ENCODE data around the gene ACSL5.

The ACSL5 gene, protein sequence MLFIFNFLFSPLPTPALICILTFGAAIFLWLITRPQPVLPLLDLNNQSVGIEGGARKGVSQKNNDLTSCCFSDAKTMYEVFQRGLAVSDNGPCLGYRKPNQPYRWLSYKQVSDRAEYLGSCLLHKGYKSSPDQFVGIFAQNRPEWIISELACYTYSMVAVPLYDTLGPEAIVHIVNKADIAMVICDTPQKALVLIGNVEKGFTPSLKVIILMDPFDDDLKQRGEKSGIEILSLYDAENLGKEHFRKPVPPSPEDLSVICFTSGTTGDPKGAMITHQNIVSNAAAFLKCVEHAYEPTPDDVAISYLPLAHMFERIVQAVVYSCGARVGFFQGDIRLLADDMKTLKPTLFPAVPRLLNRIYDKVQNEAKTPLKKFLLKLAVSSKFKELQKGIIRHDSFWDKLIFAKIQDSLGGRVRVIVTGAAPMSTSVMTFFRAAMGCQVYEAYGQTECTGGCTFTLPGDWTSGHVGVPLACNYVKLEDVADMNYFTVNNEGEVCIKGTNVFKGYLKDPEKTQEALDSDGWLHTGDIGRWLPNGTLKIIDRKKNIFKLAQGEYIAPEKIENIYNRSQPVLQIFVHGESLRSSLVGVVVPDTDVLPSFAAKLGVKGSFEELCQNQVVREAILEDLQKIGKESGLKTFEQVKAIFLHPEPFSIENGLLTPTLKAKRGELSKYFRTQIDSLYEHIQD

DNA sequence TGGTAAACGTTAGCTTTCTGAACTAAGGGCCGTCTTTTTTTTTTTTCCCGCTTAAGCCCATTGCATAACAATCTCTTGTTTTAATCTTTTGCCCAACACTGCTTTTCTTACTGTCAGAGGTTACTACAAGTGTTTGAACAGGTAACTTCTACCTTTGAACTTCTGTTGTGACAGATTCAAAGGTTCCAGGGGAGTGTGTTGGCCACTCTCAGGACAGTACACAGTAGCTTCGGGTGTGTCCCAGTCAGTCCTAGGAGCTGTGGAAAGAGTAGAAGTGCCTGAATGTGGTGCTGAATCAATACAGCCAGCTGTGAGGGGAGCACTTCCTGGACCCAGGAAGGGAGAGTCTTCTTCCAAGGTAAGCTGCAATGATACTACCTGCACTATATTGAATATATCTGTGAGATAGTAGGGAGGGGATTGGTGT lies at the start of gene ACSL5:
TSS of gene ACSL5 (plus strand) at position 205 of the 427 bp plus-strand sequence. CDS start 20,831 bp downstream, outside the sequence.
- no peak for DNase-seq

DNA sequence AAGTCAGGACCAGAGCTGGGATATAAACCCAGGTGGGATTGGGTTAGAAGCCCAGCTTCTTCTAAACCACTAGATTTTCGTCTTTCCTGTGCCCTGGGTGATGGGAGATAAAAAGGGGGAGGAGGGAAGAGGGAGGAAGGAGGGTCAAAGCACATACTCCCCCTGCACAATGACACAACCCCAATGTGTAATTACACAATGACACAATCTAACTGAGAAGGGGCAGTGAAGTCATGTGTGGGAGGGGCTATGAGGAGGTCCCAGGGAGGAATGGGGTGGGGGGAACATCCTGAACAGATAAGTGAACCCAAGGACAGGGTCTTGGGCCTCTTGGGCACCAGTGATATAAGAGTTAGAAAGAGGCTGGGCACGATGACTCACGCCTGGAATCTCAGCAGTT lies 46.2 kb upstream of the ACSL5 start:
- no peak for DNase-seq

DNA sequence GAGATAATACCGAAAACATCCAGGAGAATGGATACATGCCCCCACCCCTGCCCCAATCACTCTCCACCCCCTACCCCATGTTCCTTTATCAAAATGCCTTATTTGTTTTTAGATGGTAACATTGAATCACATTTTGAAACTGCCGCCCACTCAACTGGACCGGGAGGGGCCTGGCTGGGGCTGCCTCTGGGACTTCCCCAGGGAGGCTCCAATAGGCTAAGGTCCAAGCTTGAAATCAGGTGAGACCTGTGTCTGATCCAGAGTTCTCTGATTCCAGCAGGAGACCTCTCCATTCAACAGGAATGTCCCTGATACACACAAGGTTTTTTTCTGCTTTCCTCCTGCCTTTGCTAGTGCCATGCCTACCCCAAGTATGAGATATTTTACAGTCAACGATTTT lies 43.8 kb upstream of the ACSL5 start:
- no peak for DNase-seq

DNA sequence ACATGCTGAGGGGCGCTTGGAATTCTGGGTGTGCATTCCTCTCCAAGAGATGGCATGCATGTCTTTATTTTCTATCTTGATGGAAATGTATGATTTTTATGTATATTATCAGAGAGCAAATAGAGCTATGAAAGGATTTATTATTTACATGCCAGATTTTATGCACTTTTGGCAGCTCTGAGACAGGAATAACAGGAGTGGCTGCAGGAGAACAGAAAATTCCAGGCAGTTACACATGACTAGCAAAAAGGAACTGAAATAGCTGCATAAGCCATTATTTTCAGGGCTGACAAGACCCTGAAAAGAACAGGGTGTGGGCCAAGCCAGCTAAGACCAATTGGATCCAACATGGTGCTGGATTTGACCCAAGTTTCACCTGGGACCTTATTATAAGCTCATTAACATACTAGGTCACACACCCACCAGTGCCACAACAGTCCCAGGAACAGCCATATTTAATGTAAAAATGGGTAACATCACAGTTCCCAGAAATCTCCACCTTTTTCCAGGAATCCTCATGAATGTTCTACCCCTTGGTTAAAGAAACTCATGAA lies 43.2 kb upstream of the ACSL5 start:
- no peak for DNase-seq

DNA sequence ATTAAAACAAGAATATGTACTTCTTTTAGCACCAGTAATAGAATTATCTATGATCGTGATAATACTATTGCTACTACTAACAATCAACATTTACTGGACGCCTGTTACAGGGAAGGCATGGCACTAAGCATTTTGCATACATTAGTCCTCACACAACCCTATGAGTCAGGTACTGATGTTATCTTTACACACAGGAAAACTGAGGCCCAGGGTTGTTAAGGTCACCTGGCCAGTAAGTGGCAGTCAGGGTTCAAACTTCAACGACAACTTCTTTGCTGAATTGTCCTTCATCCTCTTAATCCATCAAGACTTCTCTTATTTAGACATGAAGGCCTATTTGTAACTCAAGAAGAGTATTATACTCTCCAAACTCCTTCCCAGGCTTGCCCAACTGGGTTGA lies 41.9 kb upstream of the ACSL5 start:
- DNase-seq: no peak

DNA sequence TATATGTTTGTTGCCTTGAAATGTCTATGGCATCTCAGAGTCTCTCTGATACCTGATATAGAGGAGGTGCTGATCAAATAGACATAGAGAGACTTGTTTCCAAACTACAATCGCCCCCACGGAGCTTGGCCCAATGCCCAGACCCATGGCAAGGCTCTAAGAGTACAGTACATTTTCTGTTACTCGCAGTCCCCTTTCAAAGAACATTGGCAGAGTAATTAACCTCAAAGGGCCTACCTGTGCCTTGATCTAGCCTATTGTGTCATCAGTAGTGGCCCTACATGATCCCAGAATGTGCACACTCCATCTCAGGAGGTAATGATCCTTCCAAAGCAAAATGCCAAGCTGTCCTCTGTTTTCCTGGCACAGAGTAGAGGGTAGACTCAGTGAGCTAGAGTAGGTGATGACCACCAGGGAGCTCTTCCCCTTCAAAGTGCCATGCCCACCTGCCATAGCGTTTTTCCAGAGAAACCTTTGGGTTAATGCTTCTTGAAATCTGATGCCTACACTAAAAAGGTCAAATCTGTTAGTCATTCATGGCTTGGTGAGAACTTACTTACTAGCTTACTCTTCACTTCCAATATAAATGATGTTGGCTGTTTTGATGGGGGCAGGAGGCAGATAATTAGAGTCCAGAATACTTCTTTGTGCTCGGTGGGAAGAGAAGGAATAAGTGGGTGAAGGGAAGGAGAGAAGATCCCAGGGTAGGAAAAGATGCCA lies 41.2 kb upstream of the ACSL5 start:
- DNase-seq: no peak

DNA sequence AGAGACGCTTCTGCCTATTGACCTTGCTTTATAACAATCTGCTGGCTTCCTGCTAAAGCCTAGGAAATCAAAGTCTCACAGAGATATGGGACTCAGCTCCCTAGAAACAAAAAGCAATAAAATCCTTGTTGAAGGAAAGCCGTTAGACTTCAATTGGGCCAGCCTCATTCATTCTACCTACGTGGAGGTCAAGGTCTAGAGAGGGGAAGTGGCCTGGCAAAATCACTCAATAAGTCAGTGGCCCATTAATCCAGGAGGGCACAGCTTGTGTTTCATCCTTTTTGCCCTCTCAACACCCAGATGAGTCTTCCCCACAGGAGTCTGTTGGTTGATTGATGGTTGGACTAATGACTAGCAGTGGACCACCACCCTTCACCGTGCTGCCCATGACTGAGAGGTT lies 40.5 kb upstream of the ACSL5 start:
- no peak for DNase-seq

DNA sequence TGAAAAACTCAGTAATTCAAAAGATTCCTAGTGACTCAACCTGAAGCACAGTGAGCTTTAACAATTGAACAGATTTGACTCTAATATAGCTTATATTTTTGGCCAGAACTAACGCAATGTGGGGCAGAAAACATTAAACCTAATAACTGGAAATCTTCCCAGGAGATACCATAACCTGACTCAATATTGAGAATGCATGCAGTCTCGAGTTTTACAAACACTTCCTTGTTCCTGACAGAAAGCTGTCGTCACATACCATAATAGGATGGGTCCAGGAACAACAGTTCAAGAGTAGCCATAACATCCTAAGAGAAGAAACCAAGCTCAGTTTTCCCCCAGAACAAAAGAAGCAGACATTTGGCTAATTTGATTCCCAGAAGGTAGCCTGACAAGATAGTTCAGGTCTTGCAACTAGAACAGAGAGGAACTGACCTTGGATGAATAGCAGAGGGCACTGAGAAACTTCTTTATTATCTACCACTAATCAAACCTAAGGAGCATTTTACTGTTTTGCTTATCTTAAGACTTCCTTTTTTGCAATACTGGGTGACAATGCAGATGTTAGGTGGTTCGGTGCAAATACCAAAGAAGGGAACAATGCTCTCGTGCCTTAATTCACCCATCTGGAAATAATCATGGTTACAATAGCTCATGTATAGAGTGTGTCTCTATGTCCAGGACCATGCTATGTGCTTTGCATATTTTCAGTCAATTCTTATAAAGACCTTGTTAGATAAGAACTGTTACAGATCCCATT lies 38.6 kb upstream of the ACSL5 start:
- no peak for DNase-seq

DNA sequence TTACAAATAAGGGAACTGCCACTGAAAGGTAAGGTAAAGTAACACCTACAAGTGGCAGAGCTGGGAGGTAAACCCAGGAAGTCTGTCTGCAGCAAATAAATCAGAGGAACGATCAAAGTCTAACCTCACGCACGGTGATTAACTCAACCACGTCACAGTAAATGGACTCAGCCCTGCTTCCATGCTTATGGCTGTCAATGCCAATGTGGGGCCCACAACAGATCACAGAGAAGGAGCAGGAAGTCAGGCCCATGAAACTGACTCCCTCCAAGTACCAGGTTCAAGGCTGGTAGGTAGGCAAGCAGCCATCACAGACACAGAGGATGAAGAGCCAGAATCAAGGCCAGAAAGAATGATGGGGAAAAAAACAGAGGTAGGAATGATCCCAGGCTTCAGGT lies 38.0 kb upstream of the ACSL5 start:
- no peak for DNase-seq

DNA sequence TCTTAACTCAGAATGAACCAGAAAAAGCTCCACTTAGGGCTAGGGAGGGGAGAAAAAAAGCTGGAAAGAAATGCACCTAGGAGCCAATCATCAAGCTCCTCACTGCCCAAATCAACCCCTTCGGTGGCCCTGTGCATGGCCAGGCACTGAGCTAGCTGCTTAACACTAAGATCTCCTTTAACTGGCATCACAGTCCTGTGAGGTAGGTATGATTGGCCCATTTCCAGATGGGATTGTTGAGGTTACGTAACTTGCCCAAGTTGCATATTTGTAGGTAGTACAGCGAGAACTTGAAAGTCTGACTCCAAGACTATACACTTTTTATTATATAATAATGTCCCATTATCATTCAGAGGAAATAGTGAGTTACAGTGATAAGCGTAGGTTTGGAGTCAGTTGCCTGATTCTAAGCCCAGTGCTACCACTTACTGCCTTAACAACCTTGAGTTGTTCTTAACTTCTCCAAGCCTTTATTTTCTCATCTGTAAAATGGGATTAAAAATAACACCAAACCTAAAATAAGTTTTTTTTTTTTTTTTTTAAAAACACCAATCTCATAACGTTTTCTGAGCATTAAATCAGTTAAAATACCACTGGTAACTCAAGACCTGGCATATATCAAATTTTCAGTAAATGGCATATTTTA lies 37.2 kb upstream of the ACSL5 start:
- no peak for DNase-seq

DNA sequence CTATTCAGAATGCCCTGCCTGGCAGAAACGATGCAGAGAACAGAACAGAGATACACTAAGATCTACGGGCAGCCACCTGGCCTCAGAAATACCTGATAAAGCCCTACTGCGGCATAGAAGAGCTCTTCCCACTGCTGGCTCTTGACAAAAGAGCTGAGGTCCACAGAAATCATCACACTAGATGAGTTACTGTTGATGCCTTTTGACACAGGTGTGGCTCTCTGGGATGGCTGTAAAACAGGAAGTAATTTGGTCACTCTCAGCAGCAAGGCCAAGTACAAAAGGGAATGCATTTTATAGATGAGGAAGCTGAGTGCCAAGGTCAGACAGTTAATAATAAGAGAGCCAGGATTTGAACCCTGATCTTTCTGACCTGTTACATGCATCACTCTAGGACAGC lies 35.0 kb upstream of the ACSL5 start:
- DNase-seq: no peak

DNA sequence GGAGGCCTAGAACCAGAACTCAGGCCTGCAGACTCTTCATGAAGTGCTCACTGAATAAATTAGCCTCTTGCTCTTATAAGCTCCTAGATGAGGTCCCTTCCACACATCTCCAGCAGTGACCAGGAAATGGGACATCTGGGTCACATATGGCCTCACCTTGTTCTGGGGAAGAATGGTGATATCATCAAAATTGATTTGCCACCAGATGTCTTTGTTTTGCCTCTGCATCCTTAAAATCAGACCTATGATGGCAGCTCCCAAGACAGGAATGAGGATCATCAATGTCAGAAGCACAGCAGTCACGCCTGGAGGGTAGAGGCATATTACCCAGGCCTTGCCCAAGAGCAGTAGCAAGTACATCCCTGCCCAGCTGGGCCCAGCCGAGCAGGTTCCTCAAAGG lies 33.3 kb upstream of the ACSL5 start:
- no peak for DNase-seq

DNA sequence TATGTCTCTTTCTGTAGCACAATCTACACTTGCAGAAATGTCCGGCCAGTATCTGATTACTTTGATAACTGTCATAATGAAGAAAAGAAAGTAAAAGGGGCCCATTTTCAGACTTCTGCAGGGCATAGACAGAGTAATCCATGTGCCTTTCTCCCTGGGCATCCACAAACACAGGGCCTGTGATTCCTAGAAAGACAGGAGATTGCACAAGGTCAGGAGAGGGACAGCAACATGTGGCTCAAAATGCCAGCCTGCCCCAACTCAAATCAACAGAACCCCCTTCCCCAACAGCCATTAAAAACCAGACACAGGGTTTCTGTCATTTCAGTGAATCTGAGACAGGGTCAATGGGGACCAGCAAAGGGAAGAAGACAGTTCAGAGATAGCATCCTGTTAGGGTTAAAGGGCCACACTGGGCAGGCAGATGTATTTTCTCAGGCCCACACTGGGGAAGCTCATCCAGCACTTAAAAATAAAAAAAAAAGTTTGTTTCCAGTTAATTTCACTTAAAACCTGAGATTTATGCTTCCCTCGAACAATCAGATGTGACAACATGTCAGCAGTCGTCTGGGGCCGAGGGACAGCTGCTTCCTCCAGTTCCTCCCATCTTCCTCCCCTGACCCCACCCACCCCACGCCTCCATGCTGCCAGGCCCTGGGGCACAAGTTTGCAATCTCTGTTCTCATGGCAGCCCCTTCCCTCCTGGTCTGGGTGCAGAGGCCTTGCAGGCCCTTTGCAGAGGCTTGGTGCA lies 30.7 kb upstream of the ACSL5 start:
- no peak for DNase-seq

DNA sequence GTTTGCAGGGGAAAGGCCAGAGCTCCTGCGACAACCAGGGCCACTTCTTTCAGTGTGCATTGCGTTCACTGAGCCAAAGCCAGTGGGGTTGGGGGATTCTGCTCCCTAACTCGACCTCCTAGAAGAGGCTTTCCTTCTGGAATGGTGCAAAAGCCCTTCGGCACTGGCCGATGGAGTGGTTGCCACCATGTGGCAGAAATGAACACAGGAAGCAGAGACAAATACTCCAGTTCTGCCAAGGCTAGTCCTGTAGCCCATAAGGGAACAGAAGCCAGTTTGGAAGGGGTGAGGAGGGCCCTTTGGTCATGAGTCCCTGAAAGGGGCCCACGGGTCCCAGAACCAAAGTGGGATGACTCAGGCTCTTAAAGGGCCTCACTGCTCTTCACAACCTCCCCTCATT lies 29.7 kb upstream of the ACSL5 start:
- no peak for DNase-seq

DNA sequence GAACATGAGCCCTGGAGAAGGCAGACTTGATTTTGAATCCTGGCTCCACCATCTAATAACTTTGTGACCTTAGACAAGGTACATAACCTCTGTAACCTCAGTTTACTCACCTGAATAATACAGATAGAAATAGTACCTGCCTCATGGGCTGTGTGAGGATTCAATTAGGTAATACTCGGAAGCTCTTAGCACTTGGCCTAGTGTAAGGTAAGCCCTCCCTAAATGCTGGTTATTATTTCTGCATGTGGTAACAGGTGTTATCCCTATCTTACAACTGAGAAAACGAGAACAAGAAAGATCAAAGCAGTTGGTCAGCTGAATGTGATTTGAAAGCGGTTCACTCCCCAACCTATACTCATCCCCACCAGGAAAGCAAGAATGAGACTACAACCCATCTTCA lies 28.7 kb upstream of the ACSL5 start:
- DNase-seq: no peak

DNA sequence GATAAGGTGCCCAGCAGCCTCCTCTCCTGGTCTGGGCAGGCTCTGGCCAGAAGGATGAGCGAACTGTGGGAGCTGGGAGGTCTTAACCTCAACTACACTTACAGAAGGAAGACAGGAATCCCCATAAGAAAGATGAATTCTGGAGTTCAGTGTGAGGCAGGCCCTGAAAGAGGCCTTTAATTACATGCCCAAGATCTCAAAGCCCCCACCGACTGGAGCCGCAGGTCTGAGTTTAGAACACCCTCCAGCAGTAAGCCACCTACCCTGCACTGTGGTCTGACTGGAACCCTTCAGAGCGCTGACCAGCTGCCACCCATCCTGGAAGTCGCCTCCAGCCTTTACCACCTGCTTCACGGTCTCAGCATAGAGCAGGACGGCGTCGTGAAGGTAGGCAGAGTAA lies 28.2 kb upstream of the ACSL5 start:
- DNase-seq: no peak

DNA sequence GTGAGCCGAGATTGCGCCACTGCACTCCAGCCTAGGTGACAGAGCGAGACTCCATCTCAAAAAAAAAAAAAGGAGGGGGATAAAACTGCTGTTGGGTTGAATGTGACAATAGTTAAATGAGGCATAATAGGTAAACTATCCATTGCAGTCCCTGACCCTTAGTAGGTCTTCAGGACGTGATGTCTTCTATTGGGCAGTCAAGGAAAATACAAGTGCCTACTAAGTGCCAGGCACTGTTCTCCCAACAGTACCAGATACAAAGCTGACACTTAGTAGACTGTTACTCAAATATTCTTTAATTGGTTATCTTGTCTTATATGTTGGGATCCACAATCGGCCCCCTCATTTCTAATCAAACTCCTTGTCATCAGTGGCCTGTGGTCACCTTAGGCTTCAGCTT lies 27.1 kb upstream of the ACSL5 start:
- DNase-seq: no peak

DNA sequence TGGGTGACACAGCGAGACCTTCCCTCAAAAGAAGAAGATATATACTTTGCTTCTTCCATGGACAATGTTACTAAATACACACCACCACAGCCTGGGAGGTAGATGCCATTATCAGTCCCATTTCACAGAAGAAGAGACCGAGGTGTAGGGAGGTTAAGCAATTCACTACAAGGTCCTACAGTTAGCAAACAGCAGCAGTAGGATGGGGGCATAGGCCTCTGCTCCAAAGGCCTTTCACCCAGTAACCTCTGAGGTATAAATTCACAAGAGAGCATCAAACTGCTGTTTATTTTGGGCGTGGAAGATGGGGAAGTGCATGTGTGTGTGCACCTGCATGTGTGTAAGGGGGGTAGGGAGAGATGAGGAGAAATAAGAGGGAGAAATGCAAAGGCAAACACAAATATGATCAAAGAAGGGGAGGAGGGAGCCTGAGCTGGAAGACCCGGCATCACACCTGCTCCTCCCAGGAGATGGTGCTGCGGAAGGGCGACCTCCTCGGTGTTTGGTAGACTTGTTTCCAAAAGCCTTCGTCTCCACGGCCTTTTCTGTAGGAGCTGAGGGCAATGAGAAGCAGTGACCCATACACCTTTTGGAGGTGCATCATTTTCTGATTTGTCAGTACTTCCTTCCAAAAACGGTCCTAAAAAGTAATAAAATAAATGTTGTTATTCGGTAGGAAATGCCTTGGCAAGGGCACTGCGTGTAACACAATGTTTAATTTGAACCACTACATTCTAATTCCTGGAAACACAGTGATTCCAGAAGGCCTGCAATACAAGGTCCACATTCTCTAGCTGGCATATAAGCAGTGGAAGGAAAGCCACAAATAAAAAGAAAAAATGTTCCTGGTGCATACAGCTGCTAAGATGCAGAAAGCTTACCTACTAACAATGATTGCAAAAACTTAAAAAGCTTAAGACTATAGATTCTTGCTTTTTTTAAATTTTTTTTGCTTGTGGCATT lies 25.9 kb upstream of the ACSL5 start:
- DNase-seq: no peak

DNA sequence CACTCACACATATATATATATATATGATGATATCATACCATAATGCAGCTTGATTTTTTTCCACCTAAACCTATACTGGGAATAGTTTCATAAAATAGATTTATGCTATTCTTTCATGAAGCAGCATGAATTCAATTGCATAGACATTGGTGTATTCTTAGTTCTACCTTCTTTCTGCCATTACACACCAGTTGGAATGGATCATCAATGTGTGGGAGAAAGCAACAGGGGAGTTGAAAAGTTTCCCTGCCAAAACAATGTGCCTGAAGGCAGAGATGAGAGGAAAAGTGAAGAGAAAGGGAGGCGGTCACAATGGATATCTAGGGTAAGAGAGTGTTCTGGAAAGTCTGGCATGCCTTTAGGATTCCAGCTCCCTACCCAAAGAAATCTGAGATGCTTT lies 25.2 kb upstream of the ACSL5 start:
- DNase-seq: no peak

DNA sequence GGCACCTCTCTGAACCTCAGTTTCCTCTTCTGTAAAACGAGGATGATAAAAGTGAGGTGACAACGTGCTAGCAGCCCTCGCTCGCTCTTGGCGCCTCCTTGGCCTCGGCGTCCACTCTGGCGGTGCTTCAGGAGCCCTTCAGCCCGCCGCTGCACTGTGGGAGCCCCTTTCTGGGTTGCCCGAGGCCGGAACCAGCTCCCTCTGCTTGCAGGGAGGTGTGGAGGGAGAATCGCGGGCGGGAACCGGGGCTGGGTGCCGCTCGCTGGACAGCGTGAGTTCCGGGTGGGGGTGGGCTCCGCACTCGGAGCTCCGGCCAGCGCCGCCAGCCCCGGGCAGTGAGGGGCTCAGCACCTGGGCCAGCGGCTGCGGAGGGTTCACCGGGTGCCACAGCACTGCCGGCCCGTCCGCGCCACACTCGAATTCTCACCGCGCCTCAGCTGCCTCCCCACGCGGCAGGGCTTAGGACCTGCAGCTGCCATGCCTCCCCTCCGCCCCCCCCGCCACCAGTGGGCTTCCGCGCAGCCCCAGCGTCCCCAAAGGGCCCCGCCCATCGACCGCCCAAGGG lies 24.3 kb upstream of the ACSL5 start:
- no peak for DNase-seq
